Stimulated activated CD4-positive, alpha-beta T cell treated with anti-CD3 and anti-CD28 coated beads, Interleukin-4, amount 100 ng/mL, for 48 hours (primary cell): Measurements from ENCODE around the gene NOL4L.

Source experiments
- DNase-seq, 2 donors: peaks; one replicate each; pipeline ENCODE4 v3.0.0-alpha.2; 2020; ENCODE audit warnings: low read depth in 2 of 2

NOL4L gene

DNA sequence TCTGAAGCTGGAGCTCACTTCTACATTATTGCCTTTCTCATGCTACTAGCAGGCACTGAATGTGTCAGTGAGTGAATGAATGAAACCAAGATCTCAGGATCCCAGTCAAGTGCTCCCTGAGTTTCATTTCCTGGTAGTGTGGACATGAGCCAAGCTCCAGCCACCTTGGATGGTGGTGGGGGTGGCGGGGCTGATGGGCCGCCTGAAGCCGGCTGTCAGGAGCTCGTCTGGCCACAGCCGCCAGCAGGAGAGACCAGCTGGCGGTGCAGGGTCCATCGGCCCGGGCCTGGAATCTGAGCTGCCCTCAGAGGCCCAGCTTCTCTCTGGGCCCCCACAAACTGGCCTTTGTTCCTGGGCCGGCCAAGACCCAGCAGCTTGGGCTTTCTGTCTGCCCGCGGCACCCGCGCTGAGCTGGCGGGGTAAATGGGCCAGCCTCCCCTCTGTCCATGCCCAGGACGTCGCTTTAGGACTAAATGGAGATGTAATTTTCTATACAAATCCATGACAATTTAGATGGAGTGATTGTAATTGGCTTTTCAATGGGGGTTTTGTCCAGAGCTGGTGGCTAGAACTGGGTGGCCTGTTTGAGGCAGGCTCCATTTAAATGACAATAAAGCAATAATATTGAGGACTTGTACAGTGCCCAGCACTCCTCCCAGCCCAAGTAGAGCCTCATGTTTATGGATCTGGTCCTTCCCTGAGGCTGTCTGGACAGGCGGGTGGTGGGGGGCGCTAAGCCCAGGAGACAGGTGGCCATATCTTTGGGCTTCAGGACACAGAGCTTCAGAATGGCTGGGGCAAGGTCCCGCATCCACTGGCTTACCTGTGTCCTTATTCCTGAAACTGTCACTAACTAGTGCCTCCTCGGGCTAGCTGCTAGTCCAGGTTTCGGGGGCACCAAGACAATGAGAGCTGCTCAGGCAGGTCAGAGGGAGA, 43.5 kb downstream of the NOL4L start:
- no peak for DNase-seq

DNA sequence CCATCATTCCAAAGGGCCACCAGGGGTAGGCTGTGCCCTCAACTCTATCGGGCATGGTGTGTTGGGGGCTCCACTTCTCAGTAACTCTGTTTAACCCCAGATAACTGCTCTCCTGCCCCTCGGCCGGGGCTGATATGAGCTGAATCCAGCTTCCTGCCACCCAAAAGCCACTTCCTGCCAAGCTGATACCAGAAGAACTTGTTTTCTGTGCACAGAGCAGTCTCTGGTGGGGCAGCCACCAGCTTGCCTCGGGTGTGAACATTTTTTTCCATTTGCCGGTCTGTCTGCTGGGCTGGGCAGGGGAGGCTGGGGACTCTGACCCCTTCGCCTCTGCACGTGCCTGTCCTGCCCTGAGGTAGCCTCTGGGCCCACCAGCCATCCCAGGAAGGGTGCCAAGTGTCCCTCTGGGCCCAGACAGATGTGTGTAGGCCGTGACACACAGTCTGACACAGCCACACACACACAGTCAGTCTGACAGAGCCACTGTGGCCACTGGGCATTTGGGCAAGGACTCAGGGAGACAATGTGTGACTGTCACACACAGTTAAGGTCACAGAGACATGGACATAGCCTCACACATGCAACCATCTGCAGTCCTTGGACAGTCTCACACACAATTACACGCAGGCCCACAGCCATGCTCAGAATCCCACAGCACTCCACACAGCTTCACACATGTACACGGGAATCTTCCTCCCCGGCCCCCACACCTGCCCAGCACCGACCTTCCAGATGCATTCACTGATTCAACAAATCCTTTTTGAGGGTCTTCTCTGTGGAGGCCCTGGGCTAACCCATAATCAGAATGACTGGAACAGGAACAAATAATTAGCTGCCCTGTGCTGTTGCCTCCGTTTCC, 45.1 kb downstream of the NOL4L start:
- DNase-seq = peak in 1 of 2 donors; percentile 64

DNA sequence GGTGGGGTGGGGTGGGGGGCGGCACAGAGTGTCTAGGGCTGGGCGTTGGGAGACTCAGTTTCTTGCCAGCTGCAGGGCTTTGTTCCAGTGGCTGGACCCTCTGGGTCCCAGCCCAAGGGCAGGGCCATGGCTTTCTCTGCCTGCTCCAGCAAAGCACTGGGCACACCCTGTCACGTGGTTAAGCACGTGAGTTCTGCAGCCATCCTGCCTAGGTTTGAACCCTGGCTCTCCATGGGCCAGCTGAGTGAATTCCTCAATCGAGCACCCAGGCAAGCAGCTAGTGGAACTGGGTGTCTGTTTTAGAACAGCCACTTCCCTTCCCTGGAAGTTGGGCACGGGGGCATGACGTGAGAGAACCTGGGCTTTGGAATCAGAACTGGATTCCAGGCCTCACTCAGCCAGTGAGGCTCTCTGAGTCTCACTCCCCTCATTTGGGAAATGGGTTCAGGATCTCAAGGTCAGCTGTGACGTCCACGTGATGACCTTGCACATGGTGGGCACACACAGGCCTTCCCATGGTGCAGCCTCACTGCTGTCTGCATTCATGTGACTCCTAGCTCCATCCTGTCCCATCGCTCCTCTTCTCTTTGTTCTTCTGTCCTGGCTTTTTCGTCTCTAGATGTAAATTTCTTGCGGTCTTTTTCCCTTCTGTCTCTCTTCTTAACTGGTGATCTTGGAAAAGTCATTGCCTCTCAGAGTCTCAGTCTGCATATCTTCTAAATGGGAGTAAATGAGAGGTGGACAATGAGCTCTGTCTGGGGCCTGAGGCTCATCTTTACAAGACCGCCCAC, 45.9 kb downstream of the NOL4L start:
- DNase-seq = no peak

DNA sequence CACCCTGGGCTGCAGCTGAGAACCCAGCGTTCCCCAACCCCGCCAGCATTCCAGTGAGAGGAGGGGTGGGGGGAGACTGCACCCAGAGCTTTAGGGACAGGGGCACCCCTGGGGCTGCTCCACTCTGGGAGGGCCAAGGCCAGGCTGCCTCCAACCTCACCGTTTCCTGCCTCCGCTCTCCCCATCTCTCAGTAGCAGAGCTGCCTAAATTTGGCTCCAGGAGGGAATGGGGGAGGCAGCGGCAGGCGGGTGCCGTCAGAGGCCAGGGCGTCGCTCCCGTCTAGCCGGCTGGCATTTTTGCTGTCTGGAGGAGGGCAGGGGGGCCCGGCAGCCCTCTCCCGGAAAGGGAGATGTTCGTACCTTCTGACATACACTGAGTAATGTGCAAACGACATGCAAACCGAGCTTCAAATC, 46.6 kb downstream of the NOL4L start:
- DNase-seq = no peak

DNA sequence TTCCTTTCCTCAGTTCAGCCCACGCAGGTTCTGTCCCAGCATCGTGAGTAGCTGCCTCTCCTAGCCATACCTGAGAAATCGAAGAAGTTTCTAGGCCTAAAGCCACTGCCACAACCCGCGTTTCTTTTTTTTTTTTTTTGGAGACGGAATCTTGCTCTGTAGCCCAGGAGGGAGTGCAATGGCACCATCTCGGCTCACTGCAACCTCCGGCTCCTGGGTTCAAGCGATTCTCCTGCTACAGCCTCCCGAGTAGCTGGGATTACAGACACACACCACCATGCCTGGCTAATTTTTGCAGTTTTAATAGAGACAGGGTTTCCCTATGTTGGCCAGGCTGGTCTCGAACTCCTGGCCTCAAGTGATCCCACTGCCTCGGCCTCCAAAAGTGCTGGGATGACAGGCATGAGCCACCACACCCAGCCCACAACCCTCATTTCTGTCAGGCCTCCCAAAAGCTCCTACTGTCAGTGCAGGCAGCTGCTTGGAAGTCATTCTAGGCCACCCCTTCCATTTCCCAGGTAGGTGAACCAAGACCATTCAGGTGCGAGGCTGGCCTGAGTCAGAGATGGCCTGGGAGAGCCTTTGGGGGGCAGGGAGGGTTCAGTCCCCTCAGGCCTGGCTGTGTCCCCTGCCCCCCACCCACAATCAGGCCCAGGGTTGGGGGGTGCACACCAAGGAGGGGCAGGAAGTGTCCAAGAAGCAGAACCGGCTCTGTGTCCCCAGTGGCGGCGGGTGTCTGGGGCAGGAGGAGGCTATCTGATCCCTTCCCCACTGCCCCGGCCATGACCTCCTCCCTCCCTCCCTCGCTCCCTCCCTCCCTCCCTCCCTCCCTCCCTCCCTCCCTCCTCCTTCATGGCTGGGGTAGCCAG, 47.2 kb downstream of the NOL4L start:
- DNase-seq = no peak

DNA sequence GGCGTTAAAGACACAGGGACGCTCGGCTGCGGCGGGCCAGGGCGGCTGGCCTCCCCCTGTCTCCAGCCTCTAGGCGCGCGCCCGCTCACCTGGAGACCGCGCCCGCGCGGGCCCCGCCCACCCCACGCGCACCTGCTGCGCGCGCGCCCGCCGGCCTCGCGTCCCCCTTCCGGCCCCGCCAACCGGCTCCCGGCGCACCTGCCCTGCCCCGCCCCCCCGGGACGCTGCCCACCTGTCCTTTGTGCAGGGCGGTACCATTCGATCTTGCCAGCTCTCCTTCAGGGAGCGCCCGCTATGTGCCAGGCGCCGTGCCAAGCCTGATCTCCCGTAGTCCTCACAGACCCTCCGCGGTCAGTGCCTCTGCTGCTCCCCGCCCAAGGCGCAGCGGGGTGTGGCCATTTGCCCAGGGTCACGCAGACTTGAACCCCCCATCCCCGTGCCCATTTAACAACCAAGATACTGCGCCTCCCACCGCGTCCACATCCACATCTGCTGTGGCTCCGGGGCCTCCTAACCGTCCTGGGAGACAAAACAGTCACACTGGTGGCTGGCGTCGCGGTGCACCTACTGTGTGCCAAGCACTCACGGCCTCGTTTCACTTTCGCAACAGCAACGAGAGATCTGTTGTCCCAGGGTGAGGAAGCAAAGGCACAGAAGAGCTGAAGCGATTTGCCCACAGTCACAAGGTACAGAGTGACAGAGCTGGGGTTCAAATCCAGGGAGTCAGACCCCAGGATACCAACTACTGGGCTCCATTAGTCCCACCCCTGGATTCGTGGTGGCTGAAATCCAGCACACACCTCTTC, 48.1 kb downstream of the NOL4L start:
- no peak for DNase-seq

DNA sequence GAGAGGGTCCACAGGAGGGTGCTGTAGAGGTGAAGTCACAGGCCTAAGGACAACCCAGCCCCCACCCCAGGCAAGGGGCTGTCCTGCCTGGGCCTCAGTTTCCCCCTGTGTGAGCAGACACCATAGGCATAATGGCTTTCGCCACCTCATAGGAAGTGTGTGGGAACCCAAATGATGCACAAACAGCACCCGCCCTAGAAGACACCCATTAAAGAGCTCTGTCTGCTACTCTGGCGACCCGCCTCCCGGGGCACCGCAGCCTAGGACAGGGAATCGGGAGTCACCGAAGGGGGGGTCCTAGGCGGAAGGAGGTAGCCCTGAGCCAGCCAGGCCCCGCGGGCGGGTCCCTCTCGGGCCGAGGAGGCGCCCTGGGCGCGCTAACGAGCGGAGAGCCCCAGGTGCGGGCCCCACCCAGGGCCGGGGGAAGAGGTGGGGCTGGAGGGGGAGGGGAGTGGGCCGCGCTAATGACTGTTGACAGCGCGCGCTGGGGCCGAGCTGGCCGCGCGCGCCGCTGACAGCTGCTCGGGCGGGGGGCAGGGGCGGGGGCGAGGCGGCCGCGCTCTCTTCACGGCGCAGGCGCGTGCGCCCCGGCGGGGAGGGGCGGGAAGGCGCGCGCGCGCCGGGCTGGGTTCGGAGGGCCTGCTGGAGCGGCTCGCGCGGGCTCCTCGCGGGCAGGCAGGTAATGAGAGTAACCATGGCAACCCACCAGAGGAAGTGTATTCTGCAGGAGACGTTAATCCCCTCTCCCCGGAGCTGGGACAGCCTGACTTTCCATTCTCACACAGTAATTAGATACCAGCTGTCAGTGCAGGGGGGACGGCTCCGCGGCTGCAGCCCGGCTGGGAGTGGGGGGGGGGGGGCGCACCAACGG, 48.9 kb downstream of the NOL4L start:
- no peak for DNase-seq

DNA sequence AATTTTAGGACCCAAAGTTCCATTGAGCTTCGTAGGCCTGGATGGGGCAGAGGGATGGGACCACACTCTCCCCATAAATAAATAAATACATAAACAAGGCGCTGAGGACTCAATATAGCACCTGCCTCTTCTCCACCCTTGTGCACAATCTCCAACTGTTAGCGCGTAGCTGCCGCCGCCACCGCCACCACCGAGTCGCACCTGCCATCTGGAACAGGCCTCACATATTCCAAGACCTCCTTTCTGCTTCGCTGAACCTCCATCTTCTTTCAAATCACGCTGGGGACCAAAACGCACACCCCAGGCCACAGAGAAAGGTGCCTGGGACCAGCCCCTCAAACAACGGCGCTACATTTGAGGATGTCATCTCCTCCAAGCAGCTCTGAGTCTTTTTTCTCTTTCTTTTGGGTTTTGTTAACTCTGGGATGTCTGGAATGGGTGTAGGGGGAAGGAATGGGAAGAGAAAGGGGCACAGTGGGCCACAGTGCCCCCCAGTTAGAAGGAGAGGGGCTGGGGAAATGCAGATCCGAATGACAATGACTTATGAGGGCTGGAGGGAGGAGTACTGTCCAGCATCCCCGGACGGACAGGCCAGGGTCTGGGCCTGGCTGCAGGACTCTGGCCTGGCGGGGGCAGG, 49.7 kb downstream of the NOL4L start:
- no peak for DNase-seq

DNA sequence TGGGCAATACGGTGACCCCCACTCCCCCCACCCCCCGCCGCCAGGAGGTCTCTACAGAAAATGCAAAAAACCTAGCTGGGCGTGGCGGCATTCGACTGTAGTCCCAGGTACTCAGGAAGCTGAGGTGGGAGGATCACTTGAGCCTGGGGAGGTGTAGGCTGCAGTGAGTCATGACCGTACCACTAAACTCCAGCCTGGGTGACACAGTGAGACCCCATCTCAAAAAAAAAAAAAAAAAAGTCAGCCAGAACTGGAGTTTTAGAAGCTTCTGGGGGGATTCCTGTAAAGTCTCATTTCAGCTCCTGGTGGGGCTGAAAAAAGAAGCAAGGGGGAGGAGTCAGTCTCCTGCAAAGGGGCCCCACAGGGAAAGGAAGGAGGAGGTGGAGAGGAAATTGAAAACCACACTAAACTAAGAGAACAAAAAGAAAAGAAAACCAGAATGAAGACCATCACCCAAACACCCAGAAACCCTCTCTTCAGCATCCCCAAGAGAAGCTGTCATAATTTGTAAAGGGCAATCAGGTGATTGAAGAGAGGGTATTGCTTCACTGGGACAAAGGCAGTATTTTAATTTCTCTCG, 50.4 kb downstream of the NOL4L start:
- no peak for DNase-seq

DNA sequence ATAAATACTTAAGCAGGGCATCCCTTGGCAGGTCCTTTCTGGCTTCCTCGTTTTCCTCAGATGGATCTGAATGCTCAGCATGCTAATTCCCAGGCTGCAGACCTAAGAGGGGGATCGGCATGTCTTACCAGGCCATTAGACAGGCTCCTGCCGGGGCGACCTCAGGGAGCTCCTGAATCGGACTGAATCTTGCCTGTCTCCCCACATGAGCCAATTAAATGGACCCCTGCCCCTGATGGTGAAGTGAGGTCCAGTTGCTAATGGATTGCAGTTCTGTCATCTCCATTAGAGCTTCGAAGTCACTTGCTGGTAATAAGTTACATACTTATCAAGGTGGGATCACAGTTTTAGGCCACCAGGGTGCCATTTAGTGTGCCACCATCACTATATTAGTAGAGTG, 51.4 kb downstream of the NOL4L start:
- no peak for DNase-seq

DNA sequence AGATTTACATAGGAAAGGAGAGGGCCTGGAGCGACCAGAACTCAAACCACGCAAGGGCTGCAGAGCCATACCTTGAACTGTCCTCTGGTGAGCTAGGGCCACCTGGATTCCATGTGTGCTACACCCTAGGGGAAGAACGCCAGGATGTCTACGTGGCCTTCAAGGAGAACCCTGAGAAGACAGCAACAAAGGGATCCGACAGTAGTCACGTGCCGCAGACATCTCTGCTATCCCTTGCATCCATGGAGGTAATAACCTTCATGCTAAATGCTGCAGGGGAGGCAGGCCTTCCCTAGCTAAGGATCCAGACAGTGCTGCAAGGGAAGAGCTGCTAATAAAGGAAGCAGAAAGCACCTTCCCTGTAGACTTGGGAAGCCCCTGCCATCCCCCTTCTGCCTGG, 52.9 kb downstream of the NOL4L start:
- DNase-seq = no peak

DNA sequence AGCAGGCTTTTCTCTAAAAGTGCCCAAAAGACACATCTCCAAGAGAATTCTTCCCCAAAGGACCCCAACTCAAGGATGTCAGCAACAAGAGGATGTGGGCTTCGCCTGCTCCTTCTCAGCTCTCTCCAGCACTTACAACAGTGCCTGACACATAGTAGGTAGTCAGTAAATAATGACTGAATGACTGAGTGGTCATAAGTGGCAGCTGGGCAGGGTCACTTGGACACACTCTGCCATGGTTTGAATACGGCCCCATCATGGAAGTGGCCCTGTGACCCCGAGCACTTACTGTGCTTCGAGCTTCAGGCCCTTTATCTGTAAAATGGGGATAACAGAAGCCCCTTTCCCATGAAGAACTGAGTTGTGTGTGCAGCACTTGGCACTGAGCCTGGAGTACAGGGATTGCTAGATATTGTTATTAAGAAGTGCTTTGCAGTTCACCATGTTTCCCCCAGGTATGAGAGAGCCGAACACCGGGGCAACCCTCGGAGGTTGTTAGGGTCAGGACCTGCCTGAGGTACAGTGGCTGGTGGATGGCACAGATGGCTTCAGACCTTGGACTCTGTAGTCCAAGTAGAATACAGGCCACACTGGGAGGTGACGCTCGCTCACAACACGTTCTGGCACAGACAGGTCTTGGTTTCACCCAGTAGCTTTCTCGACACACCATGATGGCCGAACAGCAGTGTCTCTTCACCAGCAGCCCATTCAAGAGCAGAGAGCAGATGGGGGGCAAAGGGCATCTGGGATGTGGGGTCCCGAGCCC, 56.0 kb downstream of the NOL4L start:
- DNase-seq = no peak

DNA sequence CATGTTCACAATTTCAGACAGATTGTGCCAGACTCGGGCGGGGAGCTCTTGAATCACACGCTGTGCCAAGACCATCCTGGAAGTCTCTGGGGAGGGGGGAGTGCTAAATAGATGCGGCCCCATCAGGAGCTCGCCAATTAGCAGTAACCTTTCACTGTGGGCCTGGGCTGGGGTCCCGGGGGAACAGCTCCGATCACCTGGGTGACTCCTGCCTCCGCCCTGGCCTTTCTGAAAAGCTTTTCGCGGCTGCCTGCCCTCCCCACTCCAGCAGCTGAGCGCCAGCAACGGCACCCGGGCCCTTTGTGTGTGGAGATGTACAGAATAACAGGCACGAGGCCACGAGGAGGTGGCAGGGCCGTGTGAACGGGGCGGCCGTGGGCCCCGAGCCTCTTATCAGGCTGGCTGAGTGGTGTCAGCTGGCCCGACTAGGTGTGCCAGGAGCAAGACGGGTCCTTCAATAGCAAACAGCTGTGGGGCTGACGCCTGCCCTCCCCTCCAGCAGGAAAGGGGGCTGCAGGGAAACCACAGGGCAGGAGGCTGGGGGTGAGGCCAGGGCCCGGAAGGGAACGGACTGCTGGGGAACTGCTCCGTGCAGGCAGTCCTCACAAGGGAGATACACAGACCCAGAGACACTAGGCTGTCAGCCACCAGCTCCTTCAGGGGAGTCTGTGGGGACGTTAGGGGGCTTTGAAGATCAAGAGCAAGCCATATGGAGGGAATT, 56.8 kb downstream of the NOL4L start:
- no peak for DNase-seq

DNA sequence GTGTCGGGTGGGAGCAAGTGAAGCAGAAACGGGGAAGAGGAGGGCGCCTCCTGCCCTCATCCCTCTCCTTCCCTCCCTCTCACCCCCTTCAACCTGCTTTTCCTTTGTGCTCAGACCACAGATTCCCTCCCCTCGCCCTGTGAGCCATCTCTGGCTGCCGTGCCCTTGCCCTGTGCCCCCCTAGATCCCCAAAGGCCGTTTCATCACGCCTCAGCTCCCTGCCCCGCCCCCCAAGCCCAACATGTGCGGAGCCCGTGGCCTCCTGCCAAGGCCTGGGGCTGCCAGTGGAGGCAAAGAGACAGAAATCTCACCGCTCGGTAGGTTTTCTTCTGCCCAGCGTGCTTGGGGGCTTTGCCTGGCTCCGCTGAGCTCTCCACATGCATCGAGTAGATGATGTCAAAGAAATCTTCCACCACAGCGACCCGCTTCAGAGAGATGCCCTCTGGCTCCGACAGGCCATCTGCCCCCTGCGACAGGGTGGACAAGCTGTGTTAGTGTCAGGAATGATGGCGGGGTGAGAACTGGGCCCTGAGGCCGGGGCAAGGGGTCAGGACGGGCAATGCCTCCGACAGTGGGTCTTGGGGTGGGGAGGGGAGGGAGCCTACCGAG, 57.6 kb downstream of the NOL4L start:
- no peak for DNase-seq

DNA sequence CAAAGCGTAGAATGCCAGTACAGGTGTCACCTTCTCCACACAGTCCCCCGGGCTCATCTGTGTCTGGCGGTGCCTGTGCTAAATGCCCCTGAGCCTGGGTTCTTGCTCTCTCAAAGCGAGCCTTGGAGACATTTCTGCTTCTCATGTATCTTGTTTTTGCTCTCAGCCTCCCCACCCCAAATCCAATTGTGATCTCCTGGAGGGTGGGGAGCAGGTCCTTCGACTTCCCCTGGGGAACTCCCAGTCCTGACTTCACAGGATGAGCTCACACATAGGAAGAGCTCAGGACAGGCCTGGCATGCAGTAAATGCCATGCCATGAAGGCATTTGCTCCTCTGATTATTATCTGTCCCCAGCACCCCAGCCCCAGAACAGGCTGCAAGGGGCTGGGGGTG, 58.1 kb downstream of the NOL4L start:
- no peak for DNase-seq

DNA sequence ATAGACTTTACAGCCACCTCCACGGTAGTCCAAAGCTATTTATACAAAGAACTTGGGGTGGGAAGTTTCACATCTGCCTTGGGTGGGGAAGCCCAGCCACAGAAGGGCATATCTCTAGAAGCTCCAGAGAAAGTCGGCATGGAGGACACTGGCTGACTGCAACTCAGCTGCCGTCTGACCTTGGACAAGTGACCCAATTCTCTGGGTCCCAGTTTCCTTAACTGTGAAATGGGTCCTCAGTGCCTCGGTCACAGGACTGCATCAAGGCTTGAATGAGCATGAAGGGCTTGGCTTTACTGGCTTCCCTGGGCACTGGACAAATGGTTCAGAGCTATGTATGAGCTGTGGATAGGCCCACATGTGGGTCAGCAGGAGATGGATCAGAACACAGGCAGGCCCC, 58.6 kb downstream of the NOL4L start:
- DNase-seq = no peak
